ENCODE data around the gene CADPS. TPM values are rescaled to one million over a fixed set of nuclear protein-coding genes. Genes with fewer than 3 reads are reported as not detected.

CADPS gene
- total RNA-seq, 2 experiments from 2014 or later, result not detected

GRCh38 chr3:62655691-62656063 lies 219.5 kb downstream of the CADPS start:
- CTCF ChIA-PET, result interaction anchor here (0.5 kb wide), 1 partner anchor 835 kb away, joined by 4 read pairs; no protein-coding TSS in a partner anchor
- POLR2A ChIA-PET, result no interaction called here

GRCh38 chr3:62655056-62655690 lies 220.0 kb downstream of the CADPS start:
- CTCF ChIA-PET, result no interaction called here
- POLR2A ChIA-PET, result no interaction called here

- CTCF ChIA-PET, result no interaction called here
- POLR2A ChIA-PET, result no interaction called here
Observed at GRCh38 chr3:62653796-62654195, 221.4 kb downstream of the CADPS start.

GRCh38 chr3:62647711-62648110 lies 227.5 kb downstream of the CADPS start:
- ChIA-PET POLR2A (no interaction called here), CTCF (interaction anchor here (0.6 kb wide), 1 partner anchor 1136 kb away, joined by 3 read pairs; no protein-coding TSS in a partner anchor)

- ChIA-PET POLR2A (no interaction called here), CTCF (no interaction called here)
Observed at GRCh38 chr3:62644493-62644892, 230.7 kb downstream of the CADPS start.

GRCh38 chr3:62638316-62638715 lies 236.9 kb downstream of the CADPS start:
- ChIA-PET POLR2A (no interaction called here), CTCF (no interaction called here)

- CTCF ChIA-PET, result no interaction called here
Observed at GRCh38 chr3:62636235-62636826, 238.9 kb downstream of the CADPS start.

GRCh38 chr3:62632510-62633294 lies 242.5 kb downstream of the CADPS start:
- POLR2A ChIA-PET, result no interaction called here
- CTCF ChIA-PET, result no interaction called here

More at GRCh38 chr3:62636235-62636826, 238.9 kb downstream of the CADPS start:
- POLR2A ChIA-PET, result no interaction called here

- ChIA-PET POLR2A (no interaction called here), CTCF (no interaction called here)
Observed at GRCh38 chr3:62631488-62631887, 243.7 kb downstream of the CADPS start.

- POLR2A ChIA-PET, result no interaction called here
- CTCF ChIA-PET, result no interaction called here
Observed at GRCh38 chr3:62630664-62631063, 244.6 kb downstream of the CADPS start.

- CTCF ChIA-PET, result no interaction called here
- POLR2A ChIA-PET, result no interaction called here
Observed at GRCh38 chr3:62625268-62625667, 249.9 kb downstream of the CADPS start.

GRCh38 chr3:62624185-62624584 lies 251.0 kb downstream of the CADPS start:
- ChIA-PET CTCF (no interaction called here), POLR2A (no interaction called here)

GRCh38 chr3:62622553-62623174 lies 252.6 kb downstream of the CADPS start:
- CTCF ChIA-PET, result no interaction called here
- POLR2A ChIA-PET, result no interaction called here

- ChIA-PET POLR2A (no interaction called here), CTCF (no interaction called here)
Observed at GRCh38 chr3:62621925-62622324, 253.3 kb downstream of the CADPS start.

GRCh38 chr3:62621176-62621575 lies 254.0 kb downstream of the CADPS start:
- ChIA-PET CTCF (no interaction called here), POLR2A (no interaction called here)

GRCh38 chr3:62615258-62615849 lies 259.9 kb downstream of the CADPS start:
- ChIA-PET CTCF (no interaction called here), POLR2A (no interaction called here)

- CTCF ChIA-PET, result no interaction called here
- POLR2A ChIA-PET, result no interaction called here
Observed at GRCh38 chr3:62614527-62614926, 260.7 kb downstream of the CADPS start.

GRCh38 chr3:62611541-62612240 lies 263.5 kb downstream of the CADPS start:
- CTCF ChIA-PET, result no interaction called here
- POLR2A ChIA-PET, result no interaction called here

GRCh38 chr3:62607287-62608029 lies 267.8 kb downstream of the CADPS start:
- POLR2A ChIA-PET, result no interaction called here
- CTCF ChIA-PET, result no interaction called here
